Measurements from ENCODE around the gene SLC37A2.

Gene SLC37A2

GRCh38 chr11:125112208-125112604, 49.1 kb downstream of the SLC37A2 start:
- H2AFZ ChIP-seq (ENCODE audit: low read length) = no peak overlapping the region
- no peaks in the 10 kb centered on the region for H3K9me2 ChIP-seq (ENCODE audit: low read depth, low read length)
- no peaks in the 10 kb centered on the region for H3K79me2 ChIP-seq (ENCODE audit: insufficient read depth, low read length)
- no peaks in the 10 kb centered on the region for H3K27me3 ChIP-seq (ENCODE audit: insufficient read depth, low read length)
- peaks cover 21% of the 10 kb centered on the region for H3K4me1 ChIP-seq (ENCODE audit: insufficient read depth, low read length, severe bottlenecking)
- no peaks in the 10 kb centered on the region for H3F3A ChIP-seq (ENCODE audit: insufficient read depth, low read length)
- TF ChIP-seq CTCF (IDR thresholded peaks at IDR 0.05; ENCODE audit: low read length) = no peak
- TF ChIP-seq EZH2 (IDR thresholded peaks at IDR 0.05; ENCODE audit: borderline replicate concordance, low read length) = no peak
- no peaks in the 10 kb centered on the region for H4K20me1 ChIP-seq (ENCODE audit: insufficient read depth, low read length)
- H3K4me2 ChIP-seq (ENCODE audit: low read length) = peak overlapping the region; percentile 70
- H3K36me3 ChIP-seq (ENCODE audit: insufficient read depth, low read length) = peaks cover 6% of the 10 kb centered on the region; the same call in 1 of the 2 replicates
- peak overlapping the region; percentile 54 for H3K4me3 ChIP-seq (ENCODE audit: low read depth, low read length, poor library complexity, severe bottlenecking)
- H3K9ac ChIP-seq (ENCODE audit: low read length) = peak overlapping the region; percentile 37; the same call in 1 of the 2 replicates
- H3K27ac ChIP-seq (ENCODE audit: low read depth, low read length, poor library complexity, severe bottlenecking) = no peak overlapping the region
- no peaks in the 10 kb centered on the region for H3K9me3 ChIP-seq (ENCODE audit: low read length)

- Histone ChIP-seq H3K4me1 (ENCODE audit: insufficient read depth, low read length, severe bottlenecking) (peaks cover 21% of the 10 kb centered on the region), H3K27me3 (ENCODE audit: insufficient read depth, low read length) (no peaks in the 10 kb centered on the region), H3K4me2 (ENCODE audit: low read length) (no peak overlapping the region), H3K4me3 (ENCODE audit: low read depth, low read length, poor library complexity, severe bottlenecking) (no peak overlapping the region), H3K36me3 (ENCODE audit: insufficient read depth, low read length) (no peaks in the 10 kb centered on the region), H3K9me2 (ENCODE audit: low read depth, low read length) (no peaks in the 10 kb centered on the region), H2AFZ (ENCODE audit: low read length) (peak overlapping the region; percentile 79; the same call in 1 of the 2 replicates), H3K27ac (ENCODE audit: low read depth, low read length, poor library complexity, severe bottlenecking) (no peak overlapping the region), H3K9ac (ENCODE audit: low read length) (no peak overlapping the region), H3K9me3 (ENCODE audit: low read length) (no peaks in the 10 kb centered on the region), H4K20me1 (ENCODE audit: insufficient read depth, low read length) (no peaks in the 10 kb centered on the region), H3K79me2 (ENCODE audit: insufficient read depth, low read length) (no peaks in the 10 kb centered on the region), H3F3A (ENCODE audit: insufficient read depth, low read length) (no peaks in the 10 kb centered on the region)
- peak; percentile 48 for TF ChIP-seq CTCF (IDR thresholded peaks at IDR 0.05; ENCODE audit: low read length)
- no peak for TF ChIP-seq EZH2 (IDR thresholded peaks at IDR 0.05; ENCODE audit: borderline replicate concordance, low read length)
Measured at GRCh38 chr11:125114518-125114917, 51.4 kb downstream of the SLC37A2 start.

GRCh38 chr11:125117429-125117828, 54.3 kb downstream of the SLC37A2 start:
- Histone ChIP-seq H3K9me2 (ENCODE audit: low read depth, low read length) (no peaks in the 10 kb centered on the region), H3K79me2 (ENCODE audit: insufficient read depth, low read length) (no peaks in the 10 kb centered on the region), H3K36me3 (ENCODE audit: insufficient read depth, low read length) (no peaks in the 10 kb centered on the region), H3K27ac (ENCODE audit: low read depth, low read length, poor library complexity, severe bottlenecking) (no peak overlapping the region), H3K9ac (ENCODE audit: low read length) (no peak overlapping the region), H3K9me3 (ENCODE audit: low read length) (no peaks in the 10 kb centered on the region), H3K4me1 (ENCODE audit: insufficient read depth, low read length, severe bottlenecking) (peaks cover 3% of the 10 kb centered on the region), H3F3A (ENCODE audit: insufficient read depth, low read length) (no peaks in the 10 kb centered on the region), H3K27me3 (ENCODE audit: insufficient read depth, low read length) (no peaks in the 10 kb centered on the region), H3K4me3 (ENCODE audit: low read depth, low read length, poor library complexity, severe bottlenecking) (no peak overlapping the region), H4K20me1 (ENCODE audit: insufficient read depth, low read length) (no peaks in the 10 kb centered on the region), H3K4me2 (ENCODE audit: low read length) (no peak overlapping the region), H2AFZ (ENCODE audit: low read length) (no peak overlapping the region)
- TF ChIP-seq EZH2 (IDR thresholded peaks at IDR 0.05; ENCODE audit: borderline replicate concordance, low read length) (no peak), CTCF (IDR thresholded peaks at IDR 0.05; ENCODE audit: low read length) (no peak)

Data from OCI-LY1 (cell line).